Panc1 (cell line): Measurements from ENCODE around the gene UBXN6. TPM values are rescaled to one million over a fixed set of nuclear protein-coding genes. Genes with fewer than 3 reads are reported as not detected.
A peak's percentile ranks its signal among the peaks of the same experiment; 100 is the strongest.

Experiments used
- ATAC-seq: fragments of 200-7000 bp; cut with Tn5 transposase; 2 replicates; pipeline ENCODE4 v1.9.1; 2020; ENCODE audit warnings: mild to moderate bottlenecking, moderate library complexity
- BruUV-seq: library from RNA; stranded (reverse); fragments of 400-500 nt; replicated peaks from 2 replicates; lab custom pipeline; 2021; lab: Mats Ljungman, UMichigan
- CTCF ChIA-PET: fragments of 300-600 bp; sonication (Branson Sonifier 250); formaldehyde crosslinking; loops from one replicate; lab custom pipeline; 2022; ENCODE audit warnings: antibody characterized with exemption; lab: Charles Lee
- POLR2A ChIA-PET: fragments of 300-600 bp; sonication (Branson Sonifier 250); formaldehyde crosslinking; loops from one replicate; lab custom pipeline; 2022; ENCODE audit warnings: antibody characterized with exemption; lab: Charles Lee
- DNase-seq: peaks from one replicate; pipeline ENCODE4 v3.0.0-alpha.2; 2010; ENCODE audit warnings: low read depth, low spot score
- H3K27ac ChIP-seq: 2 replicates; pipeline ENCODE4 v1.5.1; 2011; ENCODE audit warnings: mild to moderate bottlenecking, low read length, inconsistent platforms
- H3K27me3 ChIP-seq: fragments of 200-500 bp; sonication (Bioruptor generic); 2 replicates; pipeline ENCODE4 v1.6.0; 2014; ENCODE audit warnings: low read length, inconsistent platforms; ENCODE audit not compliant: control insufficient read depth, insufficient read depth
- H3K36me3 ChIP-seq: fragments of 200-500 bp; sonication (Bioruptor generic); 2 replicates; pipeline ENCODE4 v1.5.1; 2014; ENCODE audit warnings: inconsistent platforms, mild to moderate bottlenecking, low read length, moderate library complexity; ENCODE audit not compliant: control insufficient read depth, insufficient read depth
- H3K4me1 ChIP-seq: 2 replicates; pipeline ENCODE4 v1.5.1; 2011; ENCODE audit warnings: inconsistent platforms, mild to moderate bottlenecking, low read length, moderate library complexity; ENCODE audit not compliant: control insufficient read depth, insufficient read depth
- H3K4me3 ChIP-seq, 2 experiments: 2 replicates each; pipeline ENCODE4 v1.5.1; 2011 to 2012; ENCODE audit warnings: low read depth in 2 of 2, low read length in 2 of 2, mild to moderate bottlenecking in 2 of 2, inconsistent platforms in 1 of 2, moderate library complexity in 1 of 2
- H3K9me3 ChIP-seq: fragments of 200-500 bp; sonication (Bioruptor generic); 2 replicates; pipeline ENCODE4 v1.5.1; 2014; ENCODE audit warnings: low read depth, mild to moderate bottlenecking, inconsistent platforms, low read length, moderate library complexity; ENCODE audit not compliant: control insufficient read depth, insufficient read depth
- CTCF ChIP-seq: fragments of 450-650 bp; IDR thresholded peaks from 2 replicates; pipeline ENCODE4 v1.5.1; 2017; ENCODE audit warnings: mild to moderate bottlenecking
- POLR2AphosphoS5 ChIP-seq: IDR thresholded peaks from 2 replicates; pipeline ENCODE4 v1.6.1; 2012; ENCODE audit warnings: mild to moderate bottlenecking, low read depth, low read length, moderate library complexity
- REST ChIP-seq, 2 experiments: IDR thresholded peaks; 2 replicates each; pipeline ENCODE4 v1.6.1; 2011 to 2012; ENCODE audit warnings: low read depth in 2 of 2, control low read depth in 1 of 2, low read length in 1 of 2, mild to moderate bottlenecking in 1 of 2, moderate library complexity in 1 of 2; ENCODE audit not compliant: insufficient read depth in 1 of 2
- SIN3A ChIP-seq: IDR thresholded peaks from 2 replicates; pipeline ENCODE4 v1.6.1; 2012; ENCODE audit warnings: low read depth, mild to moderate bottlenecking, low read length, moderate library complexity, borderline replicate concordance; ENCODE audit not compliant: insufficient read depth
- TCF7L2 ChIP-seq: IDR thresholded peaks from 2 replicates; pipeline ENCODE4 v1.6.1; 2011; ENCODE audit warnings: mild to moderate bottlenecking, low read depth, low read length, inconsistent platforms
- in situ Hi-C: cut with HindIII; loops from 2 replicates; pipeline ENCODE4 v1.10.0; 2016; ENCODE audit warnings: low sequenced_read_pairs, low pct_unique_long_range_greater_than_20kb
- intact Hi-C: fragments of 100-400 bp; cut with micrococcal nuclease; formaldehyde crosslinking; loops from one replicate; pipeline ENCODE4 v1.10.0; 2022; ENCODE audit not compliant: unreplicated experiment
- total RNA-seq: library from RNA; stranded (reverse); gene quantifications from one replicate; pipeline ENCODE4 v1.2.1, GENCODE V29; 2021; ENCODE audit not compliant: unreplicated experiment

Gene UBXN6
- total RNA-seq, 1 experiment from 2014 or later = 55.6 TPM

- Histone ChIP-seq H3K36me3 (no peaks in the 10 kb centered on the region), H3K4me1 (no peaks in the 10 kb centered on the region), H3K4me3 (peak overlapping the region; percentile 61 to 76; a peak in 3 of 4 replicates), H3K9me3 (no peaks in the 10 kb centered on the region), H3K27me3 (no peaks in the 10 kb centered on the region), H3K27ac (no peak overlapping the region)
- TF ChIP-seq POLR2AphosphoS5 = no peak
- ATAC-seq (no peak), DNase-seq (no peak)
- in situ Hi-C loops = no loop called here
- ChIA-PET CTCF (interaction anchor here (0.8 kb wide), 1 partner anchor 96 kb away, joined by 7 read pairs; no protein-coding TSS in a partner anchor), POLR2A (no interaction called here)
- BruUV-seq = no TSS peak
- intact Hi-C loops = no loop called here
Measured at GRCh38 chr19:4455719-4456475, 1.7 kb downstream of the UBXN6 start.

- POLR2A ChIA-PET = no interaction called here
- no TSS peak for BruUV-seq
- no peak for ATAC-seq
- CTCF ChIA-PET = no interaction called here
- H3K4me3 ChIP-seq = no peak overlapping the region
- no peak for TF ChIP-seq REST (IDR thresholded peaks at IDR 0.05; ENCODE audit: insufficient read depth in 1 of 2, low read depth in 2 of 2, low read length in 1 of 2)
- TF ChIP-seq SIN3A = no peak
- TF ChIP-seq TCF7L2 = no peak
- TF ChIP-seq CTCF = no peak
- TF ChIP-seq POLR2AphosphoS5 = no peak
- H3K27ac ChIP-seq = no peak overlapping the region
- DNase-seq = no peak
- H3K4me1 ChIP-seq = no peaks in the 10 kb centered on the region
- H3K9me3 ChIP-seq = no peaks in the 10 kb centered on the region
- in situ Hi-C loops = no loop called here
- no peaks in the 10 kb centered on the region for H3K36me3 ChIP-seq
- intact Hi-C loops = no loop called here
- H3K27me3 ChIP-seq = no peaks in the 10 kb centered on the region
Measured at GRCh38 chr19:4454747-4455718, 2.6 kb downstream of the UBXN6 start.
